Measurements from ENCODE around the gene SRSF6. TPM values are rescaled to one million over a fixed set of nuclear protein-coding genes. Genes with fewer than 3 reads are reported as not detected.

The SRSF6 gene
- total RNA-seq, 1 experiment from 2014 or later: 335 TPM

DNA sequence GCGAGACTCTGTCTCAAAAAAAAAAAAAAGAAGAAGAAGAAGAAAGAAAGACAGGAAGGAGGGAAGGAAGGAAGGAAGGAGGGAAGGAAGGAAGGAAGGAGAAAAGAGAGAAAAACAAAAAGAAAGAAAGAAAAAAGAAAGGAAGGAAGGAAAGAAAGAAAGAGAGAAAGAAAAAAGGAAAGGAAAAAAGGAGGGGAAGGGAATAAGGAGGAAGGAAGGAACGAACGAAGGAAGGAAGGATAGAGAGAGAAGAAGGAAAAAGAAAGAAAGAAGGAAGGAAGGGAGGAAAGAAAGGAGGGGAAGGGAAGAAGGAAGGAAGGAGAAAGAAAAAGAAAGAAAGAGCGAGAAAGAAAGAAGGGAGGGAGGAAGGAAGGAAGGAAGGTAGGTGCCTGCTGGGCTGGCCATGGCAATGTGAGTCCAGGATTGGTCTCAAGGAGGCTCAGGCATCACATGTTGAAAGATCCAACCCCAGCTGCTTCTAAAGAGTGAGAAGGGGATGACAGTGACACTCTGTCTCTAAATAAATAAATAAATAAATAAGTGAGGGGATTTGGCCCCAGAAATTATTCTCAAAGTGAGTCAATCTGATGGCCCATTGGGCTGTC is 24.3 kb upstream of the SRSF6 start:
- Mint-ChIP-seq H3K27ac (ENCODE audit: unreplicated experiment) (no peak overlapping the region), H3K4me1 (ENCODE audit: low read depth, unreplicated experiment) (no peaks in the 10 kb centered on the region), H3K36me3 (ENCODE audit: insufficient read depth, unreplicated experiment) (no peaks in the 10 kb centered on the region), H3K9me3 (ENCODE audit: unreplicated experiment) (peaks cover 6% of the 10 kb centered on the region), H3K4me3 (ENCODE audit: unreplicated experiment) (no peak overlapping the region), H3K27me3 (ENCODE audit: insufficient read depth, unreplicated experiment) (peaks cover 29% of the 10 kb centered on the region)
- TF ChIP-seq, protein P1, sequence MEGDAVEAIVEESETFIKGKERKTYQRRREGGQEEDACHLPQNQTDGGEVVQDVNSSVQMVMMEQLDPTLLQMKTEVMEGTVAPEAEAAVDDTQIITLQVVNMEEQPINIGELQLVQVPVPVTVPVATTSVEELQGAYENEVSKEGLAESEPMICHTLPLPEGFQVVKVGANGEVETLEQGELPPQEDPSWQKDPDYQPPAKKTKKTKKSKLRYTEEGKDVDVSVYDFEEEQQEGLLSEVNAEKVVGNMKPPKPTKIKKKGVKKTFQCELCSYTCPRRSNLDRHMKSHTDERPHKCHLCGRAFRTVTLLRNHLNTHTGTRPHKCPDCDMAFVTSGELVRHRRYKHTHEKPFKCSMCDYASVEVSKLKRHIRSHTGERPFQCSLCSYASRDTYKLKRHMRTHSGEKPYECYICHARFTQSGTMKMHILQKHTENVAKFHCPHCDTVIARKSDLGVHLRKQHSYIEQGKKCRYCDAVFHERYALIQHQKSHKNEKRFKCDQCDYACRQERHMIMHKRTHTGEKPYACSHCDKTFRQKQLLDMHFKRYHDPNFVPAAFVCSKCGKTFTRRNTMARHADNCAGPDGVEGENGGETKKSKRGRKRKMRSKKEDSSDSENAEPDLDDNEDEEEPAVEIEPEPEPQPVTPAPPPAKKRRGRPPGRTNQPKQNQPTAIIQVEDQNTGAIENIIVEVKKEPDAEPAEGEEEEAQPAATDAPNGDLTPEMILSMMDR (IDR thresholded peaks at IDR 0.05; ENCODE audit: insufficient read depth in 1 of 2, low read depth in 1 of 2, low read length in 1 of 2, severe bottlenecking in 1 of 2, unreplicated experiment in 1 of 2): no peak
- ChIA-PET CTCF (no interaction called here), POLR2A (no interaction called here)
- no peak overlapping the region for H3K4me3 ChIP-seq (ENCODE audit: low read depth, low read length)
- BruUV-seq (replicated peaks): no TSS peak
- no peak for DNase-seq
- H3K36me3 ChIP-seq (ENCODE audit: control insufficient read depth, insufficient read depth, low read length): no peaks in the 10 kb centered on the region
- intact Hi-C loops (cut with micrococcal nuclease; ENCODE audit: unreplicated experiment): no loop called here
- peaks cover 2% of the 10 kb centered on the region; the same call in 1 of the 2 replicates for H3K27me3 ChIP-seq (replicated peaks; ENCODE audit: control insufficient read depth, insufficient read depth, low read length)
- H3K9me3 ChIP-seq: no peaks in the 10 kb centered on the region; the same call in 1 of the 2 replicates
- H3K4me1 ChIP-seq: no peaks in the 10 kb centered on the region

DNA sequence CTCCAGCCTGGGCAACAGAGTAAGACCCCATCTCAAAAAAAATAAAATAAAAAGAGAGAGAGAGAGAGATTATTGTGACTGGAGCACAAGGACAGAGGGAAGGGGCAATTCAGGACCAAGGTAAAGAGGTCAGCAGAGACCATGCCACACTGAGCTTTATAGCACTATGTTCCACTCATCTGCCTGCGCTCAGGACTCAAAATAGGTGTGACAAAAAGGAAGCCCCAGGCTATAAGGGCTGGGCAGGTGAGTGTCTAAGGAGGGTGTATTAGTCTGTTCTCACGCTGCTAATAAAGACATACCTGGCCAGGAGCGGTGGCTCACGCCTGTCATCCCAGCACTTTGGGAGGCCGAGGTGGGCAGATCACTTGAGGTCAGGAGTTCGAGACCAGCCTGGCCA is 23.1 kb upstream of the SRSF6 start:
- Mint-ChIP-seq H3K36me3 (ENCODE audit: insufficient read depth, unreplicated experiment) (no peaks in the 10 kb centered on the region), H3K4me1 (ENCODE audit: low read depth, unreplicated experiment) (no peaks in the 10 kb centered on the region), H3K27ac (ENCODE audit: unreplicated experiment) (no peak overlapping the region), H3K4me3 (ENCODE audit: unreplicated experiment) (no peak overlapping the region), H3K27me3 (ENCODE audit: insufficient read depth, unreplicated experiment) (peaks cover 29% of the 10 kb centered on the region), H3K9me3 (ENCODE audit: unreplicated experiment) (peaks cover 16% of the 10 kb centered on the region)
- ChIA-PET POLR2A (interaction anchor here (0.6 kb wide), 1 partner anchor 24 kb away, joined by 3 read pairs; no protein-coding TSS in a partner anchor), CTCF (no interaction called here)
- Histone ChIP-seq H3K27me3 (replicated peaks; ENCODE audit: control insufficient read depth, insufficient read depth, low read length) (peaks cover 2% of the 10 kb centered on the region; the same call in 1 of the 2 replicates), H3K36me3 (ENCODE audit: control insufficient read depth, insufficient read depth, low read length) (no peaks in the 10 kb centered on the region), H3K4me3 (ENCODE audit: low read depth, low read length) (no peak overlapping the region), H3K4me1 (no peaks in the 10 kb centered on the region), H3K9me3 (no peaks in the 10 kb centered on the region; the same call in 1 of the 2 replicates)
- intact Hi-C loops (cut with micrococcal nuclease; ENCODE audit: unreplicated experiment): no loop called here
- DNase-seq: peak in 1 of 2 experiments; percentile 25
- no TSS peak for BruUV-seq (replicated peaks)
- TF ChIP-seq, protein P1 (IDR thresholded peaks at IDR 0.05; ENCODE audit: insufficient read depth in 1 of 2, low read depth in 1 of 2, low read length in 1 of 2, severe bottlenecking in 1 of 2, unreplicated experiment in 1 of 2): no peak

GRCh38 chr20:43438578-43439316 is 18.9 kb upstream of the SRSF6 start:
- TF ChIP-seq, protein P1 (IDR thresholded peaks at IDR 0.05; ENCODE audit: insufficient read depth in 1 of 2, low read depth in 1 of 2, low read length in 1 of 2, severe bottlenecking in 1 of 2, unreplicated experiment in 1 of 2): no peak
- Histone ChIP-seq H3K9me3 (no peaks in the 10 kb centered on the region), H3K4me1 (no peaks in the 10 kb centered on the region), H3K4me3 (ENCODE audit: low read depth, low read length) (no peak overlapping the region), H3K36me3 (ENCODE audit: control insufficient read depth, insufficient read depth, low read length) (no peaks in the 10 kb centered on the region), H3K27me3 (replicated peaks; ENCODE audit: control insufficient read depth, insufficient read depth, low read length) (peaks cover 2% of the 10 kb centered on the region; the same call in 1 of the 2 replicates)
- ChIA-PET CTCF (no interaction called here), POLR2A (no interaction called here)
- Mint-ChIP-seq H3K27ac (ENCODE audit: unreplicated experiment) (no peak overlapping the region), H3K36me3 (ENCODE audit: insufficient read depth, unreplicated experiment) (no peaks in the 10 kb centered on the region), H3K27me3 (ENCODE audit: insufficient read depth, unreplicated experiment) (peaks cover 31% of the 10 kb centered on the region), H3K4me3 (ENCODE audit: unreplicated experiment) (no peak overlapping the region), H3K4me1 (ENCODE audit: low read depth, unreplicated experiment) (no peaks in the 10 kb centered on the region), H3K9me3 (ENCODE audit: unreplicated experiment) (peaks cover 10% of the 10 kb centered on the region)
- no TSS peak for BruUV-seq (replicated peaks)
- DNase-seq: peak in 1 of 2 experiments; percentile 1
- intact Hi-C loops (cut with micrococcal nuclease; ENCODE audit: unreplicated experiment): no loop called here
